NCI-H146 treated with DMSO at 0.1 percent for 48 hours (cell line): ENCODE data around the gene RBMS1.
"Not testable (repeated sequence)": the region's sequence is repeated elsewhere in the genome, so short reads cannot be mapped to it uniquely, and the experiment has no call there.

Experiments used
- DNase-seq: peaks from one replicate; lab custom pipeline; 2025; ENCODE audit not compliant: unreplicated experiment; lab: John Stamatoyannopoulos, UW

Gene RBMS1

GRCh38 chr2:160387558-160388262 lies 105.9 kb downstream of the RBMS1 start:
- no peak for DNase-seq

GRCh38 chr2:160384791-160385190 lies 108.8 kb downstream of the RBMS1 start:
- DNase-seq: no peak

- DNase-seq: no peak
Measured at GRCh38 chr2:160381425-160381951, 112.1 kb downstream of the RBMS1 start.

GRCh38 chr2:160380611-160381010 lies 113.0 kb downstream of the RBMS1 start:
- no peak for DNase-seq

GRCh38 chr2:160380000-160380570 lies 113.5 kb downstream of the RBMS1 start:
- no peak for DNase-seq

- no peak for DNase-seq
Measured at GRCh38 chr2:160379399-160379798, 114.2 kb downstream of the RBMS1 start.

GRCh38 chr2:160377204-160377995 lies 116.2 kb downstream of the RBMS1 start:
- no peak for DNase-seq

- no peak for DNase-seq
Measured at GRCh38 chr2:160376576-160376975, 117.0 kb downstream of the RBMS1 start.

- no peak for DNase-seq
Measured at GRCh38 chr2:160375802-160376469, 117.7 kb downstream of the RBMS1 start.

GRCh38 chr2:160375037-160375436 lies 118.6 kb downstream of the RBMS1 start:
- no peak for DNase-seq

- DNase-seq: no peak
Measured at GRCh38 chr2:160373666-160374065, 119.9 kb downstream of the RBMS1 start.

GRCh38 chr2:160373263-160373662 lies 120.3 kb downstream of the RBMS1 start:
- no peak for DNase-seq

GRCh38 chr2:160372585-160372984 lies 121.0 kb downstream of the RBMS1 start:
- DNase-seq: no peak

GRCh38 chr2:160372010-160372356 lies 121.6 kb downstream of the RBMS1 start:
- no peak for DNase-seq

- no peak for DNase-seq
Measured at GRCh38 chr2:160371251-160372009, 122.2 kb downstream of the RBMS1 start.

GRCh38 chr2:160368988-160369930 lies 124.3 kb downstream of the RBMS1 start:
- DNase-seq: no peak

GRCh38 chr2:160367887-160368286 lies 125.7 kb downstream of the RBMS1 start:
- no peak for DNase-seq

GRCh38 chr2:160367139-160367538 lies 126.5 kb downstream of the RBMS1 start:
- DNase-seq: not testable (repeated sequence)

- no peak for DNase-seq
Measured at GRCh38 chr2:160366474-160366873, 127.1 kb downstream of the RBMS1 start.
